Measurements from ENCODE around the gene KIFAP3.

Gene KIFAP3

GRCh38 chr1:169995993-169996392, 78.5 kb downstream of the KIFAP3 start:
- no peak for DNase-seq

- DNase-seq: no peak
Observed at GRCh38 chr1:169989246-169989645, 85.2 kb downstream of the KIFAP3 start.

GRCh38 chr1:169985757-169986156, 88.7 kb downstream of the KIFAP3 start:
- no peak for DNase-seq

GRCh38 chr1:169974067-169974466, 100.4 kb downstream of the KIFAP3 start:
- DNase-seq: no peak

DNA sequence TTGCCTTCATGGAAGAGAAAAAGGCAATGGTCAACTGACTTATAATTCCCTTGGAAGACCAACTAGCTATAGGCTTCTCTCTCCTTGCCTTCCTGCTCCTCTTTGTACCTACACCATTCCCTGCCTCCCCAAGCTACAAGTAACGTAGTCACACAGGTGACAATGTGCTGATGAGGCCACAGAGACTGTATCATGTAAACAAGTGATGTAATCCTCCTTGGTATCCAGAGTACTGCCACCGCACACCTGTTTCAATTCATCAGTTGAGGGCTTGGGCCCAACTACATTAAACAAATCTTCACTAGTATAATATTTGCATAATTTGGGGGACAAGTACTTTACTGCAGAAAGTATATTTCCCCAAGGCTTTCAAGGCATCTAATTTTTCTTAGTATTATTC, 104.4 kb downstream of the KIFAP3 start:
- no peak for DNase-seq

GRCh38 chr1:169968174-169968573, 106.3 kb downstream of the KIFAP3 start:
- no peak for DNase-seq

GRCh38 chr1:169964206-169964605, 110.3 kb downstream of the KIFAP3 start:
- DNase-seq: no peak

GRCh38 chr1:169959686-169960085, 114.8 kb downstream of the KIFAP3 start:
- DNase-seq: no peak

GRCh38 chr1:169958987-169959386, 115.5 kb downstream of the KIFAP3 start:
- DNase-seq: no peak

DNA sequence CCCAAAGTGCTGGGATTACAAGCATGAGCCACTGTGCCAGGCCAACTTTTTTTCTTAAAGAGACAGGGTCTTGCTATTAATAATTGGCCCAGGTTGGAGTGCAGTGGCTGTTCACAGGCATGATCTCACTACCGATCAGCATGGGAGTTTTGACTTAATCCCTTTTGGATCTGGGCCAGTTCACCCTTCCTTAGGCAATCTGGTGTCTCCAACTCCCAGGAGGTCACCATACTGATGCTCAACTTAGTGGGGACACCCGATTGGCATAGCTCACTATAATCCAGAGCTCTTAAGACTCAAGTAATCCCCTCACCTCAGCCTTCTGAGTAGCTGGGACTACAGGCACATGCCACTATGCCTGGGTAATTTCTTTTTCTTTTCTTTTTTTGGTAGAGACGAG, 116.6 kb downstream of the KIFAP3 start:
- no peak for DNase-seq

DNA sequence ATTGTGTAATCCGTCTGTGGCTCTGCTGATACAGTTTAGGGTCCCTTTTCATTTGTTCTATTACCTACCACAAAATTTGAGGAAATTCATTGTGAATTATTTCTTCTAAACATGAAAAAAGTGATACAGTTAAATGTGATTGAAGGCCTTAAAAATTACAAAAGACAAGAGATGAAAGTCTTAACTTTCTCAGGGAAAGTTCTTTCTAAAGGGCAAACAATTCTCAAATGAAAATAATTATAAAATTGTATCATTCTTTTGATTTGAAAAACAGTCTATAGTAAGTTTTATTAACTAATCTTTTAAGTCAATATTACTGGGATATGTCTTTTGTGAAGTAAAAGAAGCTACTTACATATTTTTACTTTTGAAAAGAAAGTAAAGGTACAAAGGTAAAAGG, 123.4 kb downstream of the KIFAP3 start:
- no peak for DNase-seq

DNA sequence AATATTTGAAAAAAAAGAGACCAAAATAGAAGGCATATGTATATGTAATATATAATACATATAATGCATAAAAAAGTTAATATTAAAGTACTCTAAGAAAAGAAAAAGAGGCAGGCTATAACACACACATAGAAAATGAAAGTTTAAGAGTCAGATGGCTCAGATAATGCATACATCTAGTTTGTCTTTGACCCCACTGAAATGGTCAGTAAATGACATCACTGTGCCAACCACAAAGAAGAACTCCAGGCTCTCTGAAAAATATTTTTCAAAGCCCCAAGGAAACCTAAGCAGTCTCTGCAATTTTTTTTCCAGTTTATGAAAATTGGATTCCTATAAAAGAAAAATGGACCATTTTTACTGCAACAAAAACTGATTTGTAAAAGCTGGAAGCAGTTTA, 125.4 kb downstream of the KIFAP3 start:
- no peak for DNase-seq

- no peak for DNase-seq
Observed at GRCh38 chr1:169946206-169946605, 128.3 kb downstream of the KIFAP3 start.

GRCh38 chr1:169945181-169945580, 129.3 kb downstream of the KIFAP3 start:
- peak in 16 of 58 donors; percentile 2 to 26 (median 6) for DNase-seq

- DNase-seq: no peak
Observed at GRCh38 chr1:169944621-169945020, 129.9 kb downstream of the KIFAP3 start.

- DNase-seq: no peak
Observed at GRCh38 chr1:169943963-169944526, 130.4 kb downstream of the KIFAP3 start.

DNA sequence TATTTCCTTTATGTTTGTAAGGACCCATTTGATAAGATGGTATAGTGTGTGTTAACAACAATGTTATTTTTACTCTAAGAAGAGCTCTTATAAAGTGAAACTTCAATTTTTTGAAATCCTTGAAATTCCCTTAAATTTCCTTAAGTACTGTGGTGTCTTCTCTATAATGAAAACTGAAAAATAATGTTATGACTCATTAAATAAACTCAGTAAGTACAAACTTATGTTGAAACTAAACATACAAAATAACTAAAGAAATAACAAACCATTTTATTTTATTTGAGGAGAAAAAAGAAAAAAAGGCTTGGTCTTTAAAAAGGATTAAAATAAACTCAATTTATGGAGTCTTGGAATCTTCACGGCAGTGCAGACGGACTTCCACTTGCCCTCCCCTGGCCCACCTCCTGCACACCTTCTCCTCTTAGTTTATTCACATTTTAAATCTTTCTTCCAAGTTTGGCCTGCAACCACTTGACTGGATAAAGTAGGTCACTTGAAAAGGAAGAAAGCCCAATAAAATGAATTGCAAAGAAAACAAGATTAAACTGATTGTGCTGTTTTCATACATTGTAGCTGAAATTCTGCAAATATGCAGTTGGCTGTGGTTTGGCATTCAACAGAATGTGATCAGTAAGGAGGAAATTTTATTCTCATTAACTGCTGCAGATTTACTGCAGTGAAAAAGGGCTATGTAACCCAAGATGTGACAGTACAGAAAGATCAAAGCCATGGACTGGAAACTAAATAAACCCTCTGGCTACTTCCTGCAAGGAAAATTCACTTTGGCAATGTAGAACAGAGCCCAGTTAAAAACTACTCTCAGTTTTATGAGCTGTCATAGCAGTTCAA, 132.3 kb downstream of the KIFAP3 start:
- no peak for DNase-seq

DNA sequence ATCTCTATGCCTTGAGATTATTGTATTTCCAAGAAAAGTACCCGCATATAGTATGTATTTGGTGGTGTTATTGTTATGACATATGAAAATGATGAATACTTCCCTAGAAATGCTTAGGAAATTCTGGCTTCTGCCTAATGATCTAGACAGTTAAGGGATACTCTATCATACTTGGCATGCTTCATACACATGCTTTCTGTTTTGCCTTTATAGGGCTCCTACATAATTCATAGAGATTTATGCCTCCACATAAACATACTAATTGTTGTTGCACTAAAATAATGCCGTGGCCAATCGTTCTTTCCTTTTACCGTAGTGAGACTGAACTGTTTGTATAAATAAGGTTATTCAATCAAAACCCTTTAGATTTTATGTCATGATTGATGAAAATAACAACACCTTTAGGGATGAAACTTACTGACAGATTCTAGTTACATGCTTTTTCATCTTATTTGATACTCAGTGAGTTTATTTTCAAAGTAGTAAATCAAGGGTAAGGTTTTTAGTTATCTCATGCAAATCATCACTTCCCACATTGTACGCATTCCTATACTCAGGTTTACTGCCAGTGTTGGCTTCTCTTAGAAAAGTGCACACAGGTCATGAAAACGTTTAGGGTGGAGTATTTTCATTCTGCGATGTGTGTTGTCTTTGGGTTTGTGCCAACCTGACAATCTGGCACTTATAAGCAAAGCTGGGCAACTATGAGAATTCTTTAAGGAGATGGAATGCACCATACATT, 140.3 kb downstream of the KIFAP3 start:
- no peak for DNase-seq

- DNase-seq: no peak
Observed at GRCh38 chr1:169931795-169932231, 142.7 kb downstream of the KIFAP3 start.

DNA sequence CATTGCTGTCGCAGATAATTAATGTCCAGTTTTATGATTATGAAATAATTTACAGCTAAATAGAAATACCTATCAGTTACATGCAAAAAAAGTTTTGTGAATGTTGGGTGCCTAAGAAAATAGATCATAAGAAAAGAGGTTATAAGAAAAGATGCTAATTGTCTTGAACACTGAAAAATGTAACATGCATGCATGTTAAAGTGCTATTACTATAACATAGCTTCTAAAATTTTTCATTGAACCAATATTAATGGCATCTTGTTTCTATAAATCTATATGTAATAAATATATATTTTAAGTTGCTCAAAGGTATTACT, 145.3 kb downstream of the KIFAP3 start:
- no peak for DNase-seq

- DNase-seq: peak in 1 of 58 donors; percentile 10
Observed at GRCh38 chr1:169928438-169929209, 145.9 kb downstream of the KIFAP3 start.

Measured in anterior cingulate cortex (tissue), 58 donors.